Esophagus muscularis mucosa (tissue), 3 donors: ENCODE results near the gene HMGA1.

Source experiments
- POLR2A ChIP-seq: fragments of 450-650 bp; IDR thresholded peaks from one replicate; pipeline ENCODE4 v1.6.1; 2017; ENCODE audit warnings: antibody characterized with exemption, moderate library complexity, mild to moderate bottlenecking, low read depth
- POLR2AphosphoS5 ChIP-seq, 2 donors: sonication (generic); formaldehyde crosslinking; IDR thresholded peaks; one replicate each; pipeline ENCODE4 v1.6.1; 2017; ENCODE audit warnings: antibody characterized with exemption in 2 of 2
- TF ChIP-seq, protein P1 (sequence below), 3 experiments: fragments of 200-600 bp in 2 of 3; fragments of 450-650 bp in 1 of 3; sonication (generic) in 2 of 3; IDR thresholded peaks; one replicate each; pipeline ENCODE4 v1.5.1; 2017 to 2019; ENCODE audit warnings: antibody characterized with exemption in 3 of 3, mild to moderate bottlenecking in 2 of 3, moderate library complexity in 1 of 3

GRCh38 chr6:34243131-34243771 lies 6.6 kb downstream of the HMGA1 start:
- TF ChIP-seq, protein P1, sequence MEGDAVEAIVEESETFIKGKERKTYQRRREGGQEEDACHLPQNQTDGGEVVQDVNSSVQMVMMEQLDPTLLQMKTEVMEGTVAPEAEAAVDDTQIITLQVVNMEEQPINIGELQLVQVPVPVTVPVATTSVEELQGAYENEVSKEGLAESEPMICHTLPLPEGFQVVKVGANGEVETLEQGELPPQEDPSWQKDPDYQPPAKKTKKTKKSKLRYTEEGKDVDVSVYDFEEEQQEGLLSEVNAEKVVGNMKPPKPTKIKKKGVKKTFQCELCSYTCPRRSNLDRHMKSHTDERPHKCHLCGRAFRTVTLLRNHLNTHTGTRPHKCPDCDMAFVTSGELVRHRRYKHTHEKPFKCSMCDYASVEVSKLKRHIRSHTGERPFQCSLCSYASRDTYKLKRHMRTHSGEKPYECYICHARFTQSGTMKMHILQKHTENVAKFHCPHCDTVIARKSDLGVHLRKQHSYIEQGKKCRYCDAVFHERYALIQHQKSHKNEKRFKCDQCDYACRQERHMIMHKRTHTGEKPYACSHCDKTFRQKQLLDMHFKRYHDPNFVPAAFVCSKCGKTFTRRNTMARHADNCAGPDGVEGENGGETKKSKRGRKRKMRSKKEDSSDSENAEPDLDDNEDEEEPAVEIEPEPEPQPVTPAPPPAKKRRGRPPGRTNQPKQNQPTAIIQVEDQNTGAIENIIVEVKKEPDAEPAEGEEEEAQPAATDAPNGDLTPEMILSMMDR (IDR thresholded peaks at IDR 0.05) = no peak
- TF ChIP-seq POLR2A (no peak), POLR2AphosphoS5 (IDR thresholded peaks at IDR 0.05) (no peak)
